Smooth muscle cell (in vitro differentiated cells): ENCODE data around the gene SH3RF1. TPM values are rescaled to one million over a fixed set of nuclear protein-coding genes. Genes with fewer than 3 reads are reported as not detected.
"Not testable (repeated sequence)": the region's sequence is repeated elsewhere in the genome, so short reads cannot be mapped to it uniquely, and the experiment has no call there.

Source experiments
- DNase-seq: peaks from one replicate; lab custom pipeline; 2025; ENCODE audit not compliant: unreplicated experiment; lab: John Stamatoyannopoulos, UW
- H2AFZ ChIP-seq: fragments of 200-600 bp; sonication (generic); 2 replicates; pipeline ENCODE4 v1.6.0; 2016; ENCODE audit warnings: antibody characterized with exemption, low read depth, mild to moderate bottlenecking
- H3F3A ChIP-seq: fragments of 200-600 bp; sonication (generic); 2 replicates; pipeline ENCODE4 v1.6.0; 2017; ENCODE audit warnings: antibody characterized with exemption, low read depth
- H3K27ac ChIP-seq: fragments of 200-600 bp; sonication (generic); 2 replicates; pipeline ENCODE4 v1.5.1; 2016; ENCODE audit warnings: low read depth, mild to moderate bottlenecking
- H3K27me3 ChIP-seq: fragments of 200-600 bp; sonication (generic); 2 replicates; pipeline ENCODE4 v1.6.1; 2016; ENCODE audit warnings: low read depth, mild to moderate bottlenecking
- H3K36me3 ChIP-seq: fragments of 200-600 bp; sonication (generic); 2 replicates; pipeline ENCODE4 v1.5.1; 2016; ENCODE audit warnings: low read depth
- H3K4me1 ChIP-seq: fragments of 200-600 bp; sonication (generic); 2 replicates; pipeline ENCODE4 v1.5.1; 2016; ENCODE audit warnings: low read depth
- H3K4me2 ChIP-seq: fragments of 200-600 bp; sonication (generic); 2 replicates; pipeline ENCODE4 v1.6.0; 2016; ENCODE audit warnings: mild to moderate bottlenecking
- H3K4me3 ChIP-seq: fragments of 200-600 bp; sonication (generic); 2 replicates; pipeline ENCODE4 v1.5.1; 2016; ENCODE audit warnings: mild to moderate bottlenecking
- H3K79me2 ChIP-seq: fragments of 200-600 bp; sonication (generic); 2 replicates; pipeline ENCODE4 v1.6.0; 2016; ENCODE audit warnings: low read depth, mild to moderate bottlenecking
- H3K9ac ChIP-seq: fragments of 200-600 bp; sonication (generic); 2 replicates; pipeline ENCODE4 v1.6.0; 2016; ENCODE audit warnings: low read depth
- H3K9me3 ChIP-seq: fragments of 200-600 bp; sonication (generic); replicated peaks from 2 replicates; pipeline ENCODE4 v1.5.1; 2016; ENCODE audit warnings: low read depth
- H4K20me1 ChIP-seq: fragments of 200-600 bp; sonication (generic); 2 replicates; pipeline ENCODE4 v1.6.0; 2016; ENCODE audit warnings: low read depth
- CTCF ChIP-seq: fragments of 200-600 bp; sonication (generic); IDR thresholded peaks from 2 replicates; pipeline ENCODE4 v1.5.1; 2017; ENCODE audit warnings: borderline replicate concordance, mild to moderate bottlenecking, antibody characterized with exemption; ENCODE audit not compliant: insufficient read depth, poor library complexity, severe bottlenecking
- WGBS: methylation state at CpG from one replicate; pipeline ENCODE4 v1.1.7; 2016; ENCODE audit warnings: low lambda C conversion rate; 5-methylcytosine and 5-hydroxymethylcytosine counted together
- polyA plus RNA-seq: library from polyadenylated mRNA; unstranded; fragments of >200 nt; fragmentation: Nextera tagmentation; extraction: Ambion mirVana; gene quantifications from 2 replicates; pipeline ENCODE4 v1.2.1, GENCODE V29; 2016
- total RNA-seq: library from RNA; depleted of rRNA; stranded (reverse); fragments of >200 nt; gene quantifications from 2 replicates; pipeline ENCODE4 v1.2.3, GENCODE V29; 2014

SH3RF1 gene
- total and polyA plus RNA-seq, 2 experiments from 2014 or later: 9.4 to 10.2 TPM

- Histone ChIP-seq H3K9ac (no peak overlapping the region), H4K20me1 (peaks cover 35% of the 10 kb centered on the region), H3K27me3 (no peaks in the 10 kb centered on the region), H3F3A (peaks cover 6% of the 10 kb centered on the region), H3K79me2 (peaks cover 69% of the 10 kb centered on the region), H2AFZ (no peak overlapping the region), H3K4me3 (no peak overlapping the region), H3K4me2 (no peak overlapping the region), H3K27ac (no peak overlapping the region), H3K4me1 (peaks cover 34% of the 10 kb centered on the region), H3K9me3 (no peaks in the 10 kb centered on the region), H3K36me3 (peaks cover 7% of the 10 kb centered on the region)
- DNase-seq: no peak
- TF ChIP-seq CTCF: no peak
Measured at GRCh38 chr4:169198167-169198566, 72.6 kb downstream of the SH3RF1 start.

GRCh38 chr4:169197206-169197605 lies 73.5 kb downstream of the SH3RF1 start:
- H3K27me3 ChIP-seq, H3F3A ChIP-seq, H3K9me3 ChIP-seq, H3K4me2 ChIP-seq, H3K4me3 ChIP-seq, H3K9ac ChIP-seq, H3K27ac ChIP-seq, H2AFZ ChIP-seq, H3K36me3 ChIP-seq, DNase-seq: not testable (repeated sequence)
- H3K79me2 ChIP-seq: peaks cover 68% of the 10 kb centered on the region
- WGBS: 95% methylated on average over 11 of the region's 11 CpGs
- H3K4me1 ChIP-seq: peaks cover 33% of the 10 kb centered on the region
- H4K20me1 ChIP-seq: peaks cover 31% of the 10 kb centered on the region

GRCh38 chr4:169195032-169195431 lies 75.7 kb downstream of the SH3RF1 start:
- peaks cover 31% of the 10 kb centered on the region for H4K20me1 ChIP-seq

GRCh38 chr4:169189968-169190367 lies 80.8 kb downstream of the SH3RF1 start:
- H3K36me3 ChIP-seq, H3K9me3 ChIP-seq, H3K4me2 ChIP-seq, H3K4me3 ChIP-seq, H3K27me3 ChIP-seq, DNase-seq, H3K27ac ChIP-seq, H2AFZ ChIP-seq, H3K9ac ChIP-seq, H3F3A ChIP-seq: not testable (repeated sequence)
- WGBS: 77% methylated on average over 2 of the region's 2 CpGs
- H4K20me1 ChIP-seq: peaks cover 64% of the 10 kb centered on the region
- peaks cover 58% of the 10 kb centered on the region for H3K79me2 ChIP-seq
- H3K4me1 ChIP-seq: peaks cover 12% of the 10 kb centered on the region

More at GRCh38 chr4:169195032-169195431, 75.7 kb downstream of the SH3RF1 start:
- Histone ChIP-seq H3K27ac (no peak overlapping the region), H3K36me3 (peaks cover 7% of the 10 kb centered on the region), H2AFZ (no peak overlapping the region), H3K4me2 (no peak overlapping the region), H3K4me1 (peaks cover 12% of the 10 kb centered on the region), H3K79me2 (peaks cover 66% of the 10 kb centered on the region), H3K27me3 (no peaks in the 10 kb centered on the region), H3F3A (no peaks in the 10 kb centered on the region), H3K4me3 (no peak overlapping the region), H3K9ac (no peak overlapping the region), H3K9me3 (no peaks in the 10 kb centered on the region)
- no peak for TF ChIP-seq CTCF
- DNase-seq: no peak

- Histone ChIP-seq H4K20me1 (peaks cover 70% of the 10 kb centered on the region), H3K9ac (no peak overlapping the region), H3K9me3 (no peaks in the 10 kb centered on the region), H3F3A (no peaks in the 10 kb centered on the region), H3K36me3 (no peaks in the 10 kb centered on the region), H3K27ac (no peak overlapping the region), H2AFZ (no peak overlapping the region), H3K4me2 (no peak overlapping the region), H3K27me3 (no peaks in the 10 kb centered on the region), H3K4me3 (no peak overlapping the region), H3K4me1 (peaks cover 18% of the 10 kb centered on the region), H3K79me2 (peaks cover 56% of the 10 kb centered on the region)
- no peak for TF ChIP-seq CTCF
- DNase-seq: no peak
- WGBS: 95% methylated on average over 4 of the region's 4 CpGs
Measured at GRCh38 chr4:169189372-169189771, 81.4 kb downstream of the SH3RF1 start.
